GM23248 (cell line): ENCODE results near the gene SCAMP4.

Experiments used
- EZH2 ChIP-seq: fragments of 200-600 bp; sonication (generic); IDR thresholded peaks from 2 replicates; pipeline ENCODE4 v1.6.1; 2018; ENCODE audit warnings: antibody characterized with exemption, mild to moderate bottlenecking; ENCODE audit not compliant: insufficient read depth, poor library complexity, severe bottlenecking
- EZH2phosphoT487 ChIP-seq: fragments of 200-600 bp; sonication (generic); IDR thresholded peaks from 2 replicates; pipeline ENCODE4 v1.6.1; 2018; ENCODE audit warnings: antibody characterized with exemption, moderate library complexity, mild to moderate bottlenecking, low read depth; ENCODE audit not compliant: insufficient read depth

DNA sequence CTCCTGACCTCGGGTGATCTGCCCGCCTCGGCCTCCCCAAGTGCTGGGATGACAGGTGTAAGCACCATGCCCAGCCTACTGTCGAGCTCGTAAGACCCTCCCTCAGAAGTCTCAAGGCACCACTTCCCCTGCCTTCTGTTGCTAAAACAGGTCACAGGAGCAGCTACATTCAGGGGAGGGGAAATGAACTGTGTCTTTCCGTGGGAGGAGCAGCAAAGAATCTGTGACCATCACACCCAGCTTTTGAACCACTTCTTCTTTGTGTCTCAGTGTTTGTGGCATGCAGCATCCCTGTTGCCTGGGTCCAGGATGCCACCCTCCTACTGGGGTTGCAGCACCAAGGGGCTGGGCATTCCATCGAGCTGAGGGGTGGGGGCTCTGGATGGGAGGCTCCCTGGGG, 28.0 kb downstream of the SCAMP4 start:
- TF ChIP-seq EZH2 (no peak), EZH2phosphoT487 (no peak)
